Glomerular visceral epithelial cell (primary cell): ENCODE results near the gene ENGASE.

Experiments
- DNase-seq: peaks from one replicate; pipeline ENCODE4 v3.0.0-alpha.2; 2016; ENCODE audit errors: extremely low spot score

ENGASE gene

GRCh38 chr17:79114458-79115301 is 40.1 kb downstream of the ENGASE start:
- no peak for DNase-seq

- DNase-seq, result no peak
Measured at GRCh38 chr17:79115487-79115886, 40.9 kb downstream of the ENGASE start.

- no peak for DNase-seq
Measured at GRCh38 chr17:79116575-79117368, 42.1 kb downstream of the ENGASE start.

GRCh38 chr17:79117905-79118487 is 43.4 kb downstream of the ENGASE start:
- DNase-seq, result no peak

- DNase-seq, result no peak
Measured at GRCh38 chr17:79118924-79119323, 44.3 kb downstream of the ENGASE start.

GRCh38 chr17:79120259-79120658 is 45.6 kb downstream of the ENGASE start:
- no peak for DNase-seq

GRCh38 chr17:79123988-79124387 is 49.4 kb downstream of the ENGASE start:
- DNase-seq, result no peak

GRCh38 chr17:79124513-79125209 is 50.0 kb downstream of the ENGASE start:
- no peak for DNase-seq

- DNase-seq, result no peak
Measured at GRCh38 chr17:79125503-79125902, 50.9 kb downstream of the ENGASE start.

GRCh38 chr17:79126139-79126538 is 51.5 kb downstream of the ENGASE start:
- DNase-seq, result no peak

GRCh38 chr17:79127534-79128135 is 53.0 kb downstream of the ENGASE start:
- DNase-seq, result no peak

- no peak for DNase-seq
Measured at GRCh38 chr17:79129523-79129922, 54.9 kb downstream of the ENGASE start.

- DNase-seq, result no peak
Measured at GRCh38 chr17:79130536-79131273, 56.1 kb downstream of the ENGASE start.

GRCh38 chr17:79131274-79131635 is 56.6 kb downstream of the ENGASE start:
- DNase-seq, result no peak

GRCh38 chr17:79131701-79132100 is 57.1 kb downstream of the ENGASE start:
- DNase-seq, result no peak

- DNase-seq, result no peak
Measured at GRCh38 chr17:79132271-79133064, 57.8 kb downstream of the ENGASE start.

- DNase-seq, result no peak
Measured at GRCh38 chr17:79133214-79133613, 58.6 kb downstream of the ENGASE start.

- DNase-seq, result no peak
Measured at GRCh38 chr17:79133985-79134384, 59.4 kb downstream of the ENGASE start.

- no peak for DNase-seq
Measured at GRCh38 chr17:79135011-79135410, 60.4 kb downstream of the ENGASE start.
